ENCODE results near the gene SRCAP.

DNA sequence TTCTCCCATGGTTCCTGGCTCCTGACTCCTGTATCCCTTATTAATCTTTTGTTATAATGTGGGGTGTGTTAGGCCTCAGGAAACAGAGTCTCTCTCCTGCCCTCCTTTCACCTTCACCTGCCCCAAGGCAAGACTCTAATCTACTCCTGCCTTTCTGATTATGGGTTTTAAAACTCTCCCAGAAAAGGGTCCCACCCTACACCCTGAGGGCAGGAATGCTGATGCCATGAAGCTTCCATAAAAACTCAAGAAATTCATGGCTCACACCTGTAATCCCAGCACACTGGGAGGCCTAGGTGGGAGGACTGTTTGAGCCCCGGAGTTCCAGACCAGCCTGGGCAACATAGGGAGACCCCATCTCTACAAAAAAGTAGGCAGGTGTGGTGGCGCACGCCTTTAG is 18.6 kb upstream of the SRCAP start:
- TF ChIP-seq GATA2 (IDR thresholded peaks at IDR 0.05; ENCODE audit: low read depth, low read length) (no peak), GATA3 (IDR thresholded peaks at IDR 0.05; ENCODE audit: low read depth, low read length) (no peak)

Measured in SH-SY5Y (cell line).